Gastrocnemius medialis (tissue), 4 donors: ENCODE measurements around the gene ENTPD1.

Source experiments
- CTCF ChIP-seq, 5 experiments: fragments of 450-650 bp in 3 of 5; fragments of 200-600 bp in 2 of 5; sonication (generic) in 2 of 5; IDR thresholded peaks in 4 of 5; conservative IDR thresholded peaks in 1 of 5; 1 replicate in 4 of 5; 2 replicates in 1 of 5; pipeline ENCODE4 v1.5.1; 2016 to 2019; ENCODE audit warnings: antibody characterized with exemption in 5 of 5, mild to moderate bottlenecking in 3 of 5, moderate library complexity in 3 of 5
- POLR2A ChIP-seq, 2 donors: fragments of 450-650 bp; IDR thresholded peaks; one replicate each; pipeline ENCODE4 v1.6.1; 2017; ENCODE audit warnings: antibody characterized with exemption in 2 of 2, mild to moderate bottlenecking in 2 of 2, moderate library complexity in 2 of 2

DNA sequence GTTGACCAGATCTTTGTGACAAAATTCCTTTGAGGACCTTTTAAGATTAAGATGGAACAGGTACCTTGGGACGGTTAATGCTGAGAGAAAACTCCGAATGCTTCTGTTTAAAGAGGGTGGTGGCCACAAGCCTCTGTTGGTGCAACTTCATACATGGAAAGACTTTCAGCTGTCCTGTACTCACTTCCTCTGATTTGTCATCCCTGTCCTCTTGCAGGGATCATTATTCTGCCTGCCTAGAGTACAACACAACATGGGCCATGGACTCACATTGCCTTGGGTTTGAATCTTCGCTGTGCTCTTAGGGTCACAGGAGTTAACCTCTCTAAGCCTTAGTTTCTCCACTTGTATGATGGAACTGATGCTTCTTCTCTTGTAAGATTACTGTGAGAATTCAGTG lies 75.1 kb downstream of the ENTPD1 start:
- TF ChIP-seq POLR2A (IDR thresholded peaks at IDR 0.05): no peak
- TF ChIP-seq CTCF (IDR thresholded peaks at IDR 0.05 in 4 of 5, conservative IDR thresholded peaks at IDR 0.05 in 1 of 5): no peak
